A204.1 (cell line): ENCODE data around the gene MYH16.
"Not testable (repeated sequence)": the region's sequence is repeated elsewhere in the genome, so short reads cannot be mapped to it uniquely, and the experiment has no call there.

Source experiments
- FAIRE-seq: peaks from 2 replicates; lab custom pipeline; 2012; peaks lifted over from hg19 to GRCh38; lab: Jason Lieb, UNC

Gene MYH16

DNA sequence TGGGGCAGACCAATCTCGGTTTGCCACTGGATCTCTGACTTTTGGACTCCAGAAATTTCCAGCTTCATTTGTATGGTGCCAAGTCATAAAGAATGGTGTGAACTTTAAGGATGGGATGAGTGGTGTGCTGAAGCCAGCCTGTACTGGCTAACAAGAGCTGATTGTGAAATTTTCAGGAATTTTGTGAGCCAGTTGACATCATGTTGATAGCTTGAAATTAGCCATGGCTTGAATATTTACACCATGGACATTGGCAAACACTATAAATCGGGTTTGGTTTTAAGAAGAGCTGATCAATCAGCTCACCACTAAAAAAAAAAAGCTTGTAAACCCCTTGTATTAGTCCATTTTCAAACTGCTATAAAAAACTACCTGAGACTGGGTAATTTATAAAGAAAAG, 14.1 kb upstream of the MYH16 start:
- no peak for FAIRE-seq

DNA sequence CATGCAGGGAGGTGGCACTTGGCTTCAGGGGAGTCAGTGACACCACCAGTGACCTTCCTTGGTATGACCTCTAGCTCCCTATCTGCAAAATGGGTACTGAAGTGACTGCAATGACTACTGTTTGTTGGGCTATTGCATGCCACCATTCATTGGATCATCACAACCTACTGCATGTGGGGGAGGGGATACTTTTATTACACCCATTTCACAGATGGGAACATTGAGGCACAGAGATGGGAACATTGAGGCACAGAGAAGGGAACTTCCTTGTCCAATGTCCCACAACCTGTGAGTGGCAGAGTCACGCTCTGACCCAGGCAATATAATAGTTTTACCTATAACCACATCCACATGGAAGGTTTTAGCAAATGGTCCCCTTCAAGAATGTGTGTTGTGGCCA, 12.2 kb upstream of the MYH16 start:
- no peak for FAIRE-seq

DNA sequence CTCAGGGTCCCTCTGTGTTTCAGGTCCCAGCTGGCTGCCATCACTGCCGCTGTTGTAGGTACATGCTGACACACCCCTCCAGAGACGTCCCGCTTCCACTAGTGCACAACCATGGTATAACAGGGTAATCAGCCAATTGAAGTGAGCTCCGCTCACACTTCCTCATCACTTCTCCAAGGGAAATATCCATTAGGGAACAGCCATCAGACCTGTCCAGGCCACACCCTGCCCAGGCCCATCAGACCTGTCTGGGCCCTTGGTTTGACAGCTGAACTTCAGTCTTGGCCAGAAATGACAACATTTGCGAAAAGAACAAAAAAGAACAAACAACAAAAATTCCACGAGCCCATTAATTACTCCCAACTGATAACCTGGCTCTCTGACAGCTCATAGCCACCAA, 11.0 kb upstream of the MYH16 start:
- no peak for FAIRE-seq

DNA sequence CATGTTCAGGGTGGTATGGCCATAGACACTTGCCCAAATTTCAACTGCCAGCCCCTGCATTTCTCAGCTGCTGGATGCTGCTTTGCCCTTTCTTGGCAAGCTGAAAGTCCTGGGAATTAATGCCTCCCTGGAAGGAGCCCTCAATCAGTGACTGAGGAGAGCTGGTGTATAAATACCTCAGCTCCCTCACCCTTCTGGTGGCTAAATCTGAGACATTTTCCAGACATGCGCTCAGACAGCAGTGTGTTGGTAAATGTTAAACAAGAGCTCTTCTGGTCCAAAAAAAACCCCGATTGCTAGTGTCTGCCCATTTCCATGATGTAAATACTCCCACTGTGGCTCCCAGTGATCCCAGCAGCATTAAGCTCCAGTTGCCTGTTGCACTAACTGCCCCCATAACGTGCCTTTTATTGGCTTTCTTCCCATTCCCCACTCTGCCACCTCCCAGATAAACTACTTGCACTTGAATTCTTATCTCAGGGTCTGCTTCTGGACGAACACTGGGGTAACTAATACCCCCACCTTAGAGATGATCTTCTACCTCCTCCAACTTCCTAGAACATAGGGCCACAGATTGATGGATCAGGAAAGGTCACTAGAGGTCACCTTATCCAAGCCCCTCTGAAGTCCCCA, 6.7 kb upstream of the MYH16 start:
- no peak for FAIRE-seq

DNA sequence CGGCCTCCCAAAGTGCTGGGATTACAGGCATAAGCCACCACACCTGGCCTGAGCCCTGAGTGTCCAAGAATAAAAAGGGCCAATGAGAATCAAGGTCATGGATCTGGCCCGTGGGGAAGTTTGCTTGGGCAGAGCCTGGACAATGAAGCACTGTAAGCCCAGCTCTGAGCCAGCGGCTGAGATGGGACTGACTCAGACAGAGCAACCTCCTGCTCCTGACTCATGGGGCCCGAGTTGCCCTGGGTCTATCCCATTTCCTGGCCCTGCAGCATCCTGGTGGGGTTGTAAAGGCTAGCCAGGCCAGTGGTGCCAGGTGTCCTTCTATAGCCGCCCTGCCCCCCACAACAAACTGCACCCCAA, 5.2 kb upstream of the MYH16 start:
- peak; percentile 21 for FAIRE-seq

DNA sequence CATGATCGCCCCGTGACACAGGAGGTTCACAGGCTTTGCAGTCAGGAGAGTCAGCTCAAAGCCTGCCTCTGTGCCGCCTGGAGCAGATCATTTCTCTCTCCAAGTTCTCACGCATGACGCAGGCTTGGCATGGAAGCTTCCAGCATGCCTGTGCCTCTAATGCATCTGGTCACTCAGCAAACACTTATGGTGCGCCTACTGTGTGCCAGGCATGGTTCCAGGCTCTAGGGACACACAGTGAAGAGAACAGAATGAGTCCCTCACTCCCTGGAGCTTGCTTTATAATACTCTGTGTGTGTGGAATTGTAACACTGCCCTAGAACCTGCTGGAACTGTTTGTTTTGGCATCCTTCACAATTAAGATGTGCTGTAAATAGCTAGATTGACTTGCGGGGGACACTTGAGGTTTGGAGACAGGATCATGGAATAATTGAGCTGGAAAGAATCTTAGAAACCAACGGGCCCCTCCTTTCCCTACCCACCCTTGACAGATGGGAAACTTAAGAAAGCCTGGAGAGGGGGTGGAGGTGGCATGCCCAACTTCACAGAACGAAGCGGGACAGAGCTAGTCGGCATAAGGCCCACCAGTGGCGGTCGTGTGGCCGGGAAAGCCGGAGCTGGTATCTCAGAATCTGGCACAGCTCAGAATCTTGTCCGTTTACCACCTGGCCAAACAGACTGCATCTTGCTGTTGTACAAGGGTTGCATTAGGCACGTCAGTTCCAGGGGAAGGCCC, 4.6 kb upstream of the MYH16 start:
- FAIRE-seq, result no peak

DNA sequence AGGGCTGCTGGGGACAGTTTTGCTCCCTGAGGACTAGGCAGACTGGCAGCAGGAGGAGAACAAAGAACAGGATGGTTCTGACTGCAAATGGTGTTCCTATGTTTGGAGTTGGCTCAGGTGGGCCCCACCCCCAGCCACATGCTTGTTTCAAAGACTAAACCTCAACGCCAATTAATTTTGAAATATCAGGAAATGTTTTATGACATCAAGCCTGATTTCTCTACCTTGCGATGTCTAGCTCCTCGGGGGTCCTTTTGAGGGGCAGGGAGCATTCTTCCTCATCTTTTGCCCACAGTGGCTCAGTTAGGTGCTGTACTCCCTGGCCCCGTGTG, 4.1 kb upstream of the MYH16 start:
- FAIRE-seq, result no peak

DNA sequence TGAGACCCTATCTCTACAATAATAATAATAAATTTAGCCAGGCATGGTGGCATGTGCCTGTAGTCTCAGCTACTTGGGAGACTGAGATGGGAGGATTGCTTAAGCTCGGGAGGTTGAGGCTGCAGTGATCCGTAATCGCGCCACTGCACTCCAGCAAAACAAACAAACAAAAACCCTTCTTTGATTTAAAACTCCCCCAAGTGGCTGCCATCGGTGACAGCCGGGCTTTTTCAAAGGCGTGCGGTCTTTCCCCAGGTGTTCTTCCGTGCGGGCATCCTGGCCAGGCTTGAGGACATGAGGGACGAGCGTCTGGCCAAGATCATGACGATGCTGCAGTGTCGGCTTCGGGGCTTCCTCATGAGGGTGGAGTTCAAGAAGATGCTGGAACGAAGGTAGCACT, 1.9 kb upstream of the MYH16 start:
- no peak for FAIRE-seq

DNA sequence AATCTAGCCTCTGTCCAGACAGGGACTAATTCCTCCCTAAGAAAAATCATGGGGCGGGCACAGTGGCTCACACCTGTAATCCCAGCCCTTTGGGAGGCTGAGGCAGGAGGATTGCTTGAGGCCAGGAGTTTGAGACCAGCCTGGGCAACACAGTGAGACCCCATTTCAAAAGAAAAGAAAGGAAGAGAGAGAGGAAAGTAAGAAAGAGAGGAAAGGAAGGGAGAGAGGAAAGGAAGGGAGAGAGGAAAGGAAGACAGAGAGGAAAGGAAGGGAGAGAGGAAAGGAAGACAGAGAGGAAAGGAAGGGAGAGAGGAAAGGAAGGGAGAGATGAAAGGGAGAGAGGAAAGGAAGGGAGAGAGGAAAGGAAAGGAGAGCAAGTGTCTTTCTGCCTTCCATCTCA, 922 bp downstream of the MYH16 start:
- FAIRE-seq, result not testable (repeated sequence)

DNA sequence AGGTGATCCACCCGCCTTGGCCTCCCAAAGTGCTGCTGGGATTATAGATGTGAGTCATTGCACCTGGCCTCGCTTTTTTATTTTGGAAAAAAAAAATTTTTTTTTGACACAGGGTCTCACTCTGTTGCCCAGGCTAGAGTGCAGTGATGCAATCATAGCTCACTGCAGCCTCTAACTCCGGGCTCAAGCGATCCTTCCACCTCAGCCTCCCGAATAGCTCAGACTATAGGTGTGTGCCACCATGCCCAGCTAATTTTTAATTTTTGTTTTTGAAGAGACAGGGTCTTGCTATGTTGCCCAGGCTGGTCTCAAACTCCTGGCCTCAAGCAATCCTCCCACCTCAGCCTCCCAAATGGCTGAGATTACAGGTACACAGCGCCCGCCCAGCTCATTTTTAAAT, 2.3 kb downstream of the MYH16 start:
- FAIRE-seq, result not testable (repeated sequence)

DNA sequence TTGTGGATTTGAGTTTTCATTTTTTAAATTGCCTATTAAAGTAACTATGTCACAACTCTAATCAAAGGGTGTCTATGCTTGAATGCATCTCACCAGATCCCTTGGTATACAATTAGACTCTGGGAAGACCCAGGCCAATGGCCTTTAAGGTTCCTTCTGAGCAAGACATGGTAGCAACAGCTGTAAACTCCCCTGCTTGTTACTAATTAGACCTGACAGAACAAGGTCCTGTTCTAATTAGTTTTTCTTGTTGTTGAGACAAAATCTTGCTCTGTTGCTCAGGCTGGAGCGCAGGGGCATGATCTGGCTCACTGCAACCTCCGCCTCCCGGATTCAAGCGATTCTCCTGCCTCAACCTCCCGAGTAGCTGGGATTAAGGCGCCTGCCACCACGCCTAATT, 2.9 kb downstream of the MYH16 start:
- no peak for FAIRE-seq

DNA sequence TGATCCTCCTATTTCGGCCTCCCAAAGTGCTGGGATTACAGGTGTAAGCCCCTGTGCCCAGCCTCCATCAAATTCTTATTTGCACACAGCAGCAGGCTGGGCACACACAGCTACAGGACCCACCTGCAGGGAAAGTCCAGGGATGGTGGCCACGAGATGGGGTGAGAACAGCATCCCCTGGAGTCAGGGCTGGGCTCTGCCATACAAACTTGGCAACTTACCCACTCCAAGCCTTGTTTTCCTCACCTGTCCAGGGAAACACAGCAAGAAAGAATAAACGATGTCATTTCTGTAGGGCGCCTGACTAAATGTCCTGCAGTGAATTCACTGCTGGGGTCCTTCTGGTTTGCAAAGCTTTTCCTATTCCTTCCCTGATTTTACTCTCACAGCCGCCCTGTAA, 5.5 kb downstream of the MYH16 start:
- no peak for FAIRE-seq

DNA sequence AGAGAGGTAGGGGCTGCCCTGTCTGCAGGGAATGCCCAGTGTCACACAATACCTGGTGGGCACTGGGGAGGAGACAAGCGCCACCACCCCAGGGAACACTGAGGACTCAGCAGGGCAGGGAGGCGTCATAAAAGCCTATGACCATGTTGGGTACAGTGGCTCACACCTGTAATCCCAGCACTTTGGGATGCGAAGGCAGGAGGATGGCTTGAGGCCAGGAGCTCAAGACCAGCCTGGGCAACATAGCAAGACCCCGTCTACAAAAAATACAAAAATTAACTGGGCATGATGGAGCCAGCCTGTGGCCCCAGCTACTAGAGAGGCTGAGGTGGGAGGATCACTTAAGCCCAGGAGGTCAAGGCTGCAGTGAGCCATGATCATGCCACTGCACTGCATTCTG, 11.5 kb downstream of the MYH16 start:
- FAIRE-seq, result not testable (repeated sequence)

DNA sequence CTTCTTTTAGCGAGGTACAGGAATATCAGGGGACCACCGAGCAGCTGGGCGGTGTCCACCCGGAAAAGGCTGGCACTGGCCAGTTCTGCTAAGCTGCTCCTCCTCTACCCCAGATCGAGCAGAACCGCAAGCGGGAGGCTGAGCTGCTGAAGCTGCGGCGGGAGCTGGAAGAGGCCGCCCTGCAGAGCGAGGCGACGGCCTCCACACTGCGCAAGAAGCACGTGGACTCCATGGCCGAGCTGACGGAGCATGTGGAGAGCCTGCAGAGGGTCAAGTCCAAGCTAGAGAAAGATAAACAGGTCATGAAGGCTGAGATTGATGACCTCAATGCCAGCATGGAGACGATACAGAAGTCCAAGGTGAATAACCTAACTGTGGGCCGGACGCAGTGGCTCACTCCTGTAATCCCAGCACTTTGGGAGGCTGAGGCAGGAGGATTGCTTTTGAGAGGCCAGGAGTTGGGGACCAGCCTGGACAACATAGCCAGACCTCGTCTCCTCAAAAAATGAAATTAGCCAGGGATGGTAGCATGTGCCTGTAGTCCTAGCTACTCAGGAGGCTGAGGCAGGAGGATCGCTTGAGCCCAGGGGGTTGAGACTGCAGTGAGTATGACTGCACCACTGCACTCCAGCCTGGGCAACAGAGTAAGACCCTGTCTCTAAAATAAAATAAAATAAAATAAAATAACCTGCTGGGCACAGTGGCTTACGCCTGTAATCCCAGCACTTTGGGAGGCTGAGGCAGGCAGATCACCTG, 15.3 kb downstream of the MYH16 start:
- FAIRE-seq, result no peak

DNA sequence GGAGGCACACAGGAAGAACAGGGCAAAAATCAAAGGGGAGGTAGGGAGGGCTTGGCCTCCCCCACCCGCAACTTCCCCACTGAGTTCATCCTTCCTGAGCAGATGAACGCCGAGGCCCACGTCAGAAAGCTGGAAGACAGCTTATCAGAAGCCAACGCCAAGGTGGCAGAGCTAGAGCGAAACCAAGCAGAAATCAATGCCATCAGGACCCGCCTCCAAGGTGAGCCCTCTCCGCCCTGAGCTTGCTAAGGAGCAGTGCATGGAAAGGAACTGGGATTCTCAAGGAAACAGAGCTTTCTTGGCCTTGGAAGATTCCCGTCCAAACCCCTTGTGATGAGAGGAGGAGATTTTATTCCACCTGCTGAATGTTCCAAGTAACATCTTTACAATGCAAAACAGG, 16.5 kb downstream of the MYH16 start:
- no peak for FAIRE-seq

DNA sequence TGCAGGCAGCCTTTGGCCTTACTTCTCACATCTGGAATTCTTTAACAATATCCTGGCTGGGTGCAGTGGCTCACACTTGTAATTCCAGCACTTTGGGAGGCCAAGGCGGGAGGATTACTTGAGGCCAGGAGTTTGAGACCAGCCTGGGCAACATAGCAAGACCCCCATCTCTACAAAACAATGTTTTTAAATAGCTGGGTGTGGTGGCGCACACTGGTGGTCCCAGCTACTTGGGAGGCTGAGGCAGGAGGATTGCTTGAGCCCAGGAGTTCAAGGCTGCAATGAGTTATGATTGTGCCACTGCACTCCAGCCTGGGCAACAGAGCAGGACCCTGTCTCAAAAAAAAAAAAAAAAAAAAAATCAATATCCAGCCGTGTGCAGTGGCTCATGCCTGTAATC, 17.5 kb downstream of the MYH16 start:
- FAIRE-seq, result not testable (repeated sequence)

DNA sequence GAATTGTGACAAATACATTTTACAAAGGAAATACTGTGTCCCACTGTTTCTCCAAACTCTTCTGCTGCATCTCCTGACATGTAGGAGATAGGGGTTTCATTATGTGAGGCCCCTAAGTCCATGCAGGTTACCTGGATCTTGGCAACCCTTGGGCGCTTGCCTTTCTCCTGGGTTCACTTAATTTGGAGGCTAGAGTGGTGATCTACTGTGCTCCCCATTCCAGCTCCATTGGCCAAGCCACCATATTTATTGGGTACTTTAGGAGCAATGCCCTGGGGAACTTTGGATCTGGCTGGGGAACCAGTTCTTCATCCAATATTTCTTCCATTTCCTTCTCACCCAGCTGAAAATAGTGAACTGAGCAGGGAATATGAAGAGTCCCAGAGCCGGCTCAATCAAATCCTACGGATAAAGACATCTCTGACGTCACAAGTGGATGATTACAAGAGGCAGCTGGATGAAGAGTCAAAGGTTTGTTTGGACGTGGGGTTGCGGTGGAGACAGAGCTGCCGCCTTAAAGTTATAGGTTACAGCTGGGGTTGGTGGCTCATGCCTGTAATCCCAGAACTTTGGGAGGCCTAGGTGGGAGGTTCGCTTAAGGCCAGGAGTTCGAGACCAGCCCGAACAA, 18.5 kb downstream of the MYH16 start:
- no peak for FAIRE-seq

DNA sequence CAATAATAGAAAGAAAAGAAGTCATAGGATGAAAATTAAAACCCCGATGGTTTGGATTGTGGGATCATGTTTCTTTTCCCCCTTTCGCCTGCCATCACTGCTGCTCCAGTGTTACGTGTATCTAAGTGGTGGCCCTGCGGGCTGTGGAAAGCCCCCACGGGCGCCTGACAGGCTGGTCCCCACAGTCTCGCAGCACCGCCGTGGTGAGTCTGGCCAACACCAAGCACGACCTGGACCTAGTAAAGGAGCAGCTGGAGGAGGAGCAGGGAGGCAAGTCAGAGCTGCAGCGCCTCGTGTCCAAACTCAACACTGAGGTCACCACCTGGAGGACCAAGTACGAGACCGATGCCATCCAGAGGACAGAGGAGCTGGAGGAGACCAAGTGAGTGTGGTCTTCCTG, 19.5 kb downstream of the MYH16 start:
- no peak for FAIRE-seq

DNA sequence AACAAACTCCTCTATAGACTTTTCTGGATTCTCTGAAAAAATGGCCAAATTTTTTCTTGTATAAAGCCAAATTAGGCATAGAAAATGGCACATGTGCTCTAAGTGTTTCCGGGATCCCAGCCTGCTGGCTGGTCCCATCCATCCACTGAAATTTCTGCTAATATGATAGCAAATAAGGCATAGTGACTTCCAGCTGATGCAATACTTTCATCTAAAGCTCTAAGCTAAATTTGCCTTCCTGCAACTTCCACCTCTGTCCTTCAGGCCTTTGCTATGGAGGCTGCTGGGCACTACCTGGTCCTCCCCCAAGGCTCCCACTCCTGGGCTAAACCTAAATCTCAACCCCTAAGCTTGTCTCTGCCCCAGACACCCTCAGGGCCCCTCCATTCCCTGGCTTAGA, 20.5 kb downstream of the MYH16 start:
- no peak for FAIRE-seq

DNA sequence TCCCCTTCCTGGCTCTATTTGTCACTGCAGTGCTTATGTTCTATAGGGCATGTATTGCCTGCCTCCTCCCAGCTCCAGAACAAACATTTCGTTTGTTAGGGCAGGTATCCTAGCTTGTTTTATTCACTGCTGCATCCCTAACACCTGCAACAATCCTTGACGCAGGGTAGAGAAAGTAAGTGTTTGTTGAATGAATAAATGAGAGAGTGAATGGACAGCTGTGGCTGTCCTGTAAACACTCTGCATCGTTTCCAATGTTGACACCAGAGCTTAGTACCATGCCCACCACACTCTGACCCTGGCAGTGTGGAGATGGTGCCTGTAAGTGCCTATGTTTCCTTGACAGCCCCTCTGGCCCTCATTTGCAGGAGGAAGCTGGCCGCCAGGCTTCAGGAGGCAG, 21.0 kb downstream of the MYH16 start:
- no peak for FAIRE-seq

DNA sequence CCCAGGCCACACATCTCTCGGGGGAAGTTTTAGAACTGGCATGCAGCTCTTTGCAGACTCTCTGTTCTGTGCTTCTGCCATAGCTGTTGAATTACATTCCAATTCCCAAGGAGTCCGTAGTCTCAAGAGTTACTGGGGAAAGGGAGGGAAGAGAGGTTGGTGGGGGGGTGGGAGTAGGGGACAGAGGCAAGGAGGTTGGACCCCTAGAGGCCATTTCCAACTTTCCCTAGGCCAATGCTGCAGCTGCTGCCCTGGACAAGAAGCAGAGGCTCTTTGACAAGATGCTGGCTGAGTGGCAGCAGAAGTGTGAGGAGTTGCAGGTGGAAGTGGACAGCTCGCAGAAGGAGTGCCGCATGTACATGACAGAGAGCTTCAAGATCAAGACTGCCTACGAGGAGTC, 23.8 kb downstream of the MYH16 start:
- FAIRE-seq, result no peak

DNA sequence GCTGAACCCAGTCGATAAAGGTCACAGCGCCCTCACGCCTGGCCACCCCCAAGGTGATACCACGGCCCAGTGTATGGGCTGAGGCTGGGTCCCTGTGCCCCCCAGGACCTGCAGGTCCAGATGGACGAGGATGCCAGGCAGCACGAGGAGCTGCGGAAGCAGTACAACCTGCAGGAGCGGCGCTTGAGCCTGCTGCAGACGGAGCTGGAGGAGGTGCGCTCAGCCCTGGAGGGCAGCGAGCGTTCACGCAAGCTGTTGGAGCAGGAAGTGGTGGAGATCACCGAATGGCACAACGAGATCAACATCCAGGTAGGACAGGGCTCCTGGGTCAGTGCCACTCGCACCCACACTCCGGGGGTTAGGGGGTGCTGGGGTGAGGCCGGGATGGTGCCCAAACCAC, 28.9 kb downstream of the MYH16 start:
- no peak for FAIRE-seq

DNA sequence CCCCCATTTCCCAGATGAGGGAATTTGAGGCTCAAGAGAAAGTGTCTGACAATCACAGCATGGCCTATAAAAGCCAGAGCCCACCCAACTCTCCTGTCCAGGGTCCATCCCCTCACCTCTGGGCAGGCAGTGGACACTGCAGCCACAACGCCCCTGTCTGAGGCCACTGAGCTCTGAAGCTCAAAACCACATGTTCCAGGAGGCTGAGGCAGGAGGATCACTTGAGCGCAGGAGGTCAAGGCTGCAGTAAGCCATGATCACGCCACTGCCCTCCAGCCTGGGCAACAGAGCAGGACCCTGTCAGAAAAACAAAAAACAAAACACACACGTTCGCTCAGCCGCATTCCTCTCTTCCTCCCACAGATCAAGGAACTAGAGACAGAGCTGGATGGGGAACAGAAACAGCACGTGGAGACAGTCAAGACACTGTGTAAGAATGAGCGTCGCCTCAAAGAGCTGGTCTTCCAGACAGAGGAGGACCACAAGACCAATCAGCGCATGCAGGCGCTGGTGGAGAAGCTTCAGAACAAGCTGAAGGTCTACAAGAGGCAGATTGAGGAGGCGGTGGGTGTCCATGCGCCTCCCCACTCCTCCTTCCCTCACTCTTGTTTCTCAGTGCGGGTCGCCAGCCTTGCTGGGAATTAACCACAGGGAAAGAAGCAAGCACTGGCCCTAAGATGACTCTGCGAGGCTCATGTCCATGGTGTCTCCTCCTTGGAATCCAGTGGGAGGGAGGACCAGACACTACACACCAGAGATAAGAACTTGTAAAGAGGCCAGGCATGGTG, 33.0 kb downstream of the MYH16 start:
- FAIRE-seq, result no peak
